OCI-LY1 (cell line): ENCODE measurements around the gene SLC9C2.

Source experiments
- H2AFZ ChIP-seq: fragments of 200-600 bp; sonication (generic), shearing (Covaris generic); 2 replicates; pipeline ENCODE4 v1.6.0; 2014; ENCODE audit warnings: antibody characterized with exemption, mild to moderate bottlenecking, low read length
- H3F3A ChIP-seq: fragments of 200-600 bp; sonication (generic), shearing (Covaris generic); 2 replicates; pipeline ENCODE4 v1.6.0; 2014; ENCODE audit warnings: mild to moderate bottlenecking, antibody characterized with exemption, low read length, moderate library complexity; ENCODE audit not compliant: insufficient read depth
- H3K27ac ChIP-seq: fragments of 200-600 bp; sonication (generic); 2 replicates; pipeline ENCODE4 v1.5.1; 2014; ENCODE audit warnings: low read length, mixed run types, mild to moderate bottlenecking, low read depth; ENCODE audit not compliant: poor library complexity, severe bottlenecking
- H3K27me3 ChIP-seq: fragments of 200-600 bp; sonication (generic); 2 replicates; pipeline ENCODE4 v1.6.0; 2014; ENCODE audit warnings: antibody characterized with exemption, mild to moderate bottlenecking, low read length, moderate library complexity; ENCODE audit not compliant: insufficient read depth
- H3K36me3 ChIP-seq: fragments of 200-600 bp; sonication (generic); 2 replicates; pipeline ENCODE4 v1.6.1; 2014; ENCODE audit warnings: mild to moderate bottlenecking, antibody characterized with exemption, low read length, moderate library complexity, mixed read lengths; ENCODE audit not compliant: insufficient read depth
- H3K4me1 ChIP-seq: fragments of 200-600 bp; sonication (generic); 2 replicates; pipeline ENCODE4 v1.5.1; 2014; ENCODE audit warnings: mild to moderate bottlenecking, low read length, moderate library complexity; ENCODE audit not compliant: insufficient read depth, severe bottlenecking
- H3K4me2 ChIP-seq: fragments of 200-600 bp; sonication (generic), shearing (Covaris generic); 2 replicates; pipeline ENCODE4 v1.6.1; 2014; ENCODE audit warnings: low read length
- H3K4me3 ChIP-seq: fragments of 200-600 bp; sonication (generic); 2 replicates; pipeline ENCODE4 v1.5.1; 2014; ENCODE audit warnings: low read length, low read depth, mild to moderate bottlenecking, mixed read lengths; ENCODE audit not compliant: poor library complexity, severe bottlenecking
- H3K79me2 ChIP-seq: fragments of 200-600 bp; shearing (Covaris generic); 2 replicates; pipeline ENCODE4 v1.6.1; 2016; ENCODE audit warnings: mixed run types, low read length, mixed read lengths; ENCODE audit not compliant: insufficient read depth
- H3K9ac ChIP-seq: fragments of 200-600 bp; sonication (generic), shearing (Covaris generic); 2 replicates; pipeline ENCODE4 v1.6.1; 2014; ENCODE audit warnings: mild to moderate bottlenecking, low read length, mixed read lengths
- H3K9me2 ChIP-seq: fragments of 200-600 bp; sonication (generic), shearing (Covaris generic); 2 replicates; pipeline ENCODE4 v1.6.1; 2014; ENCODE audit warnings: low read depth, mild to moderate bottlenecking, low read length, mixed read lengths
- H3K9me3 ChIP-seq: fragments of 200-600 bp; shearing (Covaris generic); 2 replicates; pipeline ENCODE4 v1.6.1; 2014; ENCODE audit warnings: low read length, mixed read lengths
- H4K20me1 ChIP-seq: fragments of 200-600 bp; sonication (generic), shearing (Covaris generic); 2 replicates; pipeline ENCODE4 v1.6.0; 2016; ENCODE audit warnings: mild to moderate bottlenecking, low read length; ENCODE audit not compliant: insufficient read depth
- EZH2 ChIP-seq: fragments of 200-600 bp; sonication (generic), shearing (Covaris generic); IDR thresholded peaks from 2 replicates; pipeline ENCODE4 v1.8.0; 2017; ENCODE audit warnings: borderline replicate concordance, mixed run types, mild to moderate bottlenecking, antibody characterized with exemption, low read length, moderate library complexity, mixed read lengths
- TF ChIP-seq, protein P1 (sequence below): fragments of 200-600 bp; sonication (generic), shearing (Covaris generic); IDR thresholded peaks from 2 replicates; pipeline ENCODE4 v1.5.1; 2017; ENCODE audit warnings: mild to moderate bottlenecking, antibody characterized with exemption, low read length, moderate library complexity, mixed read lengths

The SLC9C2 gene

DNA sequence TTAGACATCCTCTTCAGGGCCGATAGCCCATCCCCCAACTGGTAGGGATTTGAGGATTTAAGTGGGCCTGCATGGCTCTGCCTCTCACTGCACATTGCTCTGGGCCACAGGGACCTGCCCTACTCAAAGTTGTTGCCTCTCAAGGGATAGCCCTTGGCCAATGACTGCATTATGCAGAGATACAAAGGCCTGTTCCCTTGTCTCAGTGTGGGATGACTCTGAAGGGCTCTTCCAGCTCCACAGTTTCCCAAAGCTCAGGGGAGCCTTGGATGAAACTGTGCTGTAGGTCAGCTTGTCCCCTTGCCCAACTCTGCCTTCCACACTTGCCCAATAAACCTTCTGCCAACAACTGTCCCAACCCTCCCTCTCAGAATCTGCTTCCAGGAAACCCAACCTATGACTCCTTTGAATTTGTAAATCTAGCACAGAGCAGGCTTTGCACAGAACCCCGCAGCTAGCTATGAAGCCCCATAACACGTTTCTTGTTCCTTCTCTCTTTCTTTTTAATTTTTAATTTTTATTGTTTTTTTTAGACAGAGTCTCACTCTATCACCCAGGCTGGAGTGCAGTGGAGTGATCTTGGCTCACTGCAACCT lies 42.5 kb downstream of the SLC9C2 start:
- H3K9me3 ChIP-seq, result no peaks in the 10 kb centered on the region
- H3K4me2 ChIP-seq, result no peak overlapping the region
- no peaks in the 10 kb centered on the region for H3K9me2 ChIP-seq
- H3K79me2 ChIP-seq, result no peaks in the 10 kb centered on the region
- no peak overlapping the region for H3K4me3 ChIP-seq
- no peaks in the 10 kb centered on the region for H4K20me1 ChIP-seq
- H3K9ac ChIP-seq, result no peak overlapping the region
- no peak overlapping the region for H2AFZ ChIP-seq
- no peak for TF ChIP-seq EZH2
- TF ChIP-seq, protein P1, sequence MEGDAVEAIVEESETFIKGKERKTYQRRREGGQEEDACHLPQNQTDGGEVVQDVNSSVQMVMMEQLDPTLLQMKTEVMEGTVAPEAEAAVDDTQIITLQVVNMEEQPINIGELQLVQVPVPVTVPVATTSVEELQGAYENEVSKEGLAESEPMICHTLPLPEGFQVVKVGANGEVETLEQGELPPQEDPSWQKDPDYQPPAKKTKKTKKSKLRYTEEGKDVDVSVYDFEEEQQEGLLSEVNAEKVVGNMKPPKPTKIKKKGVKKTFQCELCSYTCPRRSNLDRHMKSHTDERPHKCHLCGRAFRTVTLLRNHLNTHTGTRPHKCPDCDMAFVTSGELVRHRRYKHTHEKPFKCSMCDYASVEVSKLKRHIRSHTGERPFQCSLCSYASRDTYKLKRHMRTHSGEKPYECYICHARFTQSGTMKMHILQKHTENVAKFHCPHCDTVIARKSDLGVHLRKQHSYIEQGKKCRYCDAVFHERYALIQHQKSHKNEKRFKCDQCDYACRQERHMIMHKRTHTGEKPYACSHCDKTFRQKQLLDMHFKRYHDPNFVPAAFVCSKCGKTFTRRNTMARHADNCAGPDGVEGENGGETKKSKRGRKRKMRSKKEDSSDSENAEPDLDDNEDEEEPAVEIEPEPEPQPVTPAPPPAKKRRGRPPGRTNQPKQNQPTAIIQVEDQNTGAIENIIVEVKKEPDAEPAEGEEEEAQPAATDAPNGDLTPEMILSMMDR, result no peak
- no peak overlapping the region for H3K27ac ChIP-seq
- H3F3A ChIP-seq, result no peaks in the 10 kb centered on the region
- no peaks in the 10 kb centered on the region for H3K27me3 ChIP-seq
- no peaks in the 10 kb centered on the region for H3K36me3 ChIP-seq
- H3K4me1 ChIP-seq, result no peaks in the 10 kb centered on the region

DNA sequence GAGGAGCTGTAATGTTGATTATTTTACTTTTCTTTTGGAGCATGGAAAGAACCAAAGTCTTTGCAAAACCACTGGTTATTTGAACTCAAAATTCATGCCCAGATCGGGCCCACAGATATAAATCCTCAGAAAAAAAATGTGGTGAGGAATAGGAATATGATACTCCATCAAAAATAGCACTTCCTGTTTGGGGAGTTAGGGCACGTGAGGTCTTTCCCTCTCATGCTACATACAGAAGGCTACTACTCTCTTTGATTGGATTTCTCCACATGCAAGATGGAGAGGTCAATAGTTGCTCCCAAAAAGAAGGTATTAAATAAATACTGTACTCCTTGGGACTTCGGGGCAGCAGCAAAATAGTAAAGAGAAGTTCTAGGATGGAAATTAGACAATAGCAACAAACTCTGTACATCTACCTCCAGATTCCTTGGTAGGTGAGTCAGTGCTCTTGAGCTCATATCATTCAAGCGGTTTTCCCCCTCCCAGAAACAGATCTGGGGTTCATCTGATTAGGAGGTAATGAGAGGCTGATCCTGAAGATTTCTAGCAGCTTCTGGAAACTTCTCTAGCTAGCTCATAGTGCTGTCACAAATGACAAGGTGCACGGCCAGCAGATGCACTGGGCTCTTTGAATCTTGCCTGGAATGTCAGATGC lies 47.1 kb downstream of the SLC9C2 start:
- no peaks in the 10 kb centered on the region for H3F3A ChIP-seq
- no peak for TF ChIP-seq EZH2
- TF ChIP-seq, protein P1, result no peak
- no peaks in the 10 kb centered on the region for H3K9me3 ChIP-seq
- H3K27ac ChIP-seq, result no peak overlapping the region
- no peak overlapping the region for H3K4me2 ChIP-seq
- H2AFZ ChIP-seq, result no peak overlapping the region
- H3K4me1 ChIP-seq, result no peaks in the 10 kb centered on the region
- H3K36me3 ChIP-seq, result no peaks in the 10 kb centered on the region
- H3K27me3 ChIP-seq, result no peaks in the 10 kb centered on the region
- H3K9ac ChIP-seq, result no peak overlapping the region
- no peaks in the 10 kb centered on the region for H3K9me2 ChIP-seq
- no peaks in the 10 kb centered on the region for H3K79me2 ChIP-seq
- H3K4me3 ChIP-seq, result no peak overlapping the region
- no peaks in the 10 kb centered on the region for H4K20me1 ChIP-seq

DNA sequence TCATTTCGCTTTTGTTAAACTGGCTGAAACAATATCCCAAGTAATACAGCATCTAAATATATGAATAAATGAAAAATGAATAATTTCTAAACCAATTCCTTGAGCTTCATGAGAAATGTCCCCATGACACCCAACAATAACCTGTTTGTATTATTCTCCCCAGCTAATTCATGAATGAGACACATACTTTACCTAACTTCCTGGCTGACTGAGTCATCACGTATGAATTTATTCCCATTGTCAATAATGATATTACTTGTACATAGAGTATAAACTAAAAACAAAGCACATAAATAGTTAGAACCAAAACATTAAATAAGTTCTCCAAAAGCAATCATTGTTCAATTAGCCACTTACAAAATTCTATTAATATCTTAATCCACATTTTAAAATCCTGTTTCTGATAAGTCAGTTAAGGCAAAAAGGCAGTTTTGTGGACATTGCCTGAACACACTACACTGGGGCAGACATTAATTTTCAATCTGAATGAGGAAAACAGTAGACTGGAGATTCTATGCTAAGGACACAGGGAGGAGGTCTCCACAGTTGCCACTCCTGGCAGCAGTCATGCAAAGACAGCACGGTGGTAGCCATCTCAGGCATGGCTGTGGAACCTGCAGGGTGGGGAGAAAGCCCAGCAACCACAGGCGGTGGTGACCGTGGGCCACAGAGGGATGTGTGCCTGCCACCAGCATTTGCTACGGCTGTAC lies 48.2 kb downstream of the SLC9C2 start:
- H3K4me1 ChIP-seq, result no peaks in the 10 kb centered on the region
- no peaks in the 10 kb centered on the region for H4K20me1 ChIP-seq
- H3K9ac ChIP-seq, result no peak overlapping the region
- H2AFZ ChIP-seq, result no peak overlapping the region
- no peaks in the 10 kb centered on the region for H3K79me2 ChIP-seq
- no peaks in the 10 kb centered on the region for H3K27me3 ChIP-seq
- no peaks in the 10 kb centered on the region for H3K36me3 ChIP-seq
- H3K9me3 ChIP-seq, result no peaks in the 10 kb centered on the region
- no peaks in the 10 kb centered on the region for H3K9me2 ChIP-seq
- H3F3A ChIP-seq, result no peaks in the 10 kb centered on the region
- TF ChIP-seq, protein P1, result no peak
- no peak for TF ChIP-seq EZH2
- no peak overlapping the region for H3K4me3 ChIP-seq
- no peak overlapping the region for H3K27ac ChIP-seq
- H3K4me2 ChIP-seq, result no peak overlapping the region
